Heart right ventricle (tissue), 16 donors: Measurements from ENCODE around the gene DPEP2. TPM values are rescaled to one million over a fixed set of nuclear protein-coding genes. Genes with fewer than 3 reads are reported as not detected.
"Not testable (repeated sequence)": the region's sequence is repeated elsewhere in the genome, so short reads cannot be mapped to it uniquely, and the experiment has no call there.

Source experiments
- ATAC-seq, 8 donors: fragments of 200-7000 bp; cut with Tn5 transposase; one replicate each; pipeline ENCODE4 v1.9.1; 2020; ENCODE audit warnings: mild to moderate bottlenecking in 8 of 8, moderate library complexity in 8 of 8, moderate number of reproducible peaks in 1 of 8
- DNase-seq, 2 donors: peaks; one replicate each; pipeline ENCODE4 v3.0.0-alpha.2; 2020
- H3K27ac ChIP-seq, 10 donors: fragments of 200-600 bp; sonication (generic) in 2 of 10; one replicate each; pipeline versions ENCODE4 v1.5.0 to v1.8.0; 2020 to 2022; ENCODE audit warnings: mild to moderate bottlenecking in 3 of 10
- H3K27me3 ChIP-seq, 7 donors: fragments of 200-600 bp; one replicate each; pipeline ENCODE4 v1.8.0; 2021 to 2022; ENCODE audit warnings: mild to moderate bottlenecking in 2 of 7
- H3K36me3 ChIP-seq, 9 donors: fragments of 200-600 bp; sonication (generic) in 1 of 9; one replicate each; pipeline versions ENCODE4 v1.5.0 to v1.8.0; 2020 to 2022; ENCODE audit warnings: mild to moderate bottlenecking in 2 of 9
- H3K4me1 ChIP-seq, 9 donors: fragments of 200-600 bp; sonication (generic) in 1 of 9; one replicate each; pipeline versions ENCODE4 v1.5.0 to v1.8.0; 2020 to 2022; ENCODE audit warnings: mild to moderate bottlenecking in 4 of 9
- H3K4me3 ChIP-seq, 10 donors: fragments of 200-600 bp; sonication (generic) in 2 of 10; one replicate each; pipeline versions ENCODE4 v1.5.0 to v1.8.0; 2020 to 2022; ENCODE audit warnings: mild to moderate bottlenecking in 7 of 10, moderate library complexity in 2 of 10
- H3K9me3 ChIP-seq, 11 donors: fragments of 200-600 bp in 10 of 11; sonication (generic) in 2 of 11; one replicate each; pipeline versions ENCODE4 v1.5.0 to v1.8.0; 2013 to 2022; ENCODE audit warnings: mild to moderate bottlenecking in 2 of 11, control low read depth in 1 of 11, moderate library complexity in 1 of 11
- CTCF ChIP-seq, 9 donors: fragments of 200-600 bp; sonication (generic) in 2 of 9; IDR thresholded peaks; one replicate each; pipeline versions ENCODE4 v1.5.0 to v1.8.0; 2021 to 2022; ENCODE audit warnings: antibody characterized with exemption in 9 of 9, mild to moderate bottlenecking in 5 of 9, moderate library complexity in 1 of 9
- WGBS, 2 donors: extraction: QIAGEN DNeasy Blood & Tissue Kit; methylation state at CpG; one replicate each; pipeline ENCODE4 v1.1.7; 2013; ENCODE audit warnings: inconsistent platforms in 1 of 2; 5-methylcytosine and 5-hydroxymethylcytosine counted together
- intact Hi-C, 10 donors: fragments of 100-400 bp; cut with DNase I; formaldehyde crosslinking; loops; one replicate each; pipeline versions ENCODE4 v1.11.1 to v1.14.2; 2022
- polyA plus RNA-seq, 2 donors: library from polyadenylated mRNA; stranded (reverse); fragments of 200-250 nt; gene quantifications; one replicate each; pipeline ENCODE4 v1.2.3, GENCODE V29; 2013
- total RNA-seq, 10 donors: library from RNA; stranded (reverse); fragmentation: NEBNext Ultra II Directional in 3 of 10; extraction: Animal tissue kit (Norgen Biotek cat#: 25700) in 3 of 10; gene quantifications; one replicate each; pipeline versions ENCODE4 v1.2.1 to v1.2.4, GENCODE V29; 2021 to 2023
- donor health status: Arrhythmogenic right ventricular cardiomyopathy.
- donor health status: ischemic (EF 13 %, LVEDD 7.1; RV severe dilation, severe dysfunction).
- donor health status: healthy with polysubstance abuse.
- donor health status: DM: no; HTN: yes; CAD: no.
- donor health status: DM: no; HTN: no; CAD: no.
- donor health status: ischemic (EF 25% LVEDD 6.9; RV normal size, moderate dysfunction).
- donor health status: ischemic (EF 25% LVEDD 5.7; RV mildly dilated, moderate dysfunction).
- donor health status: healthy.
- donor health status: DM: yes; HTN: yes; CAD: no.
- donor health status: Ischemic cardiomyopathy.
- donor health status: ischemic (EF 35%, LVEDD 5.7; RV mildly dilated, moderate dysfunction).
- donor health status: nonischemic (EF 11% LVEDD 7.7; RV severe dilation, severe dysfunction).
- donor health status: DM: yes; HTN: yes; CAD: no.
- donor health status: PGD.
- donor health status: ischemic (EF 29% LVEDD 5.4; RV normal size, mild dysfunction).
- donor health status: nonischemic (EF 23%, LVEDD 6.1; RV moderate dilation, normal function).

Gene DPEP2
- total and polyA plus RNA-seq, 12 donors = 1.0 to 6.2 (median 1.6) TPM; not detected in 1

GRCh38 chr16:67977005-67977404 is 22.3 kb downstream of the DPEP2 start:
- Histone ChIP-seq H3K4me1 (no peaks in the 10 kb centered on the region), H3K27me3 (peaks cover 0 to 8% (median 0%) of the 10 kb centered on the region in 7 donors), H3K9me3 (no peaks in the 10 kb centered on the region), H3K4me3 (no peak overlapping the region), H3K36me3 (no peaks in the 10 kb centered on the region), H3K27ac (no peak overlapping the region)
- 77 to 79% methylated on average over 5 of the region's 5 CpGs for WGBS, 2 donors
- no peak for TF ChIP-seq CTCF (IDR thresholded peaks at IDR 0.05)
- DNase-seq = no peak
- ATAC-seq = no peak
- intact Hi-C loops = no loop called here

GRCh38 chr16:67976205-67976604 is 23.1 kb downstream of the DPEP2 start:
- DNase-seq = no peak
- H3K4me1 ChIP-seq = no peaks in the 10 kb centered on the region
- H3K27ac ChIP-seq = no peak overlapping the region
- no peaks in the 10 kb centered on the region for H3K9me3 ChIP-seq
- WGBS, 2 donors = 91% methylated on average over 2 of the region's 2 CpGs
- intact Hi-C loops = no loop called here
- no peak for TF ChIP-seq CTCF (IDR thresholded peaks at IDR 0.05)
- H3K27me3 ChIP-seq = peaks cover 0 to 8% (median 0%) of the 10 kb centered on the region in 7 donors
- no peaks in the 10 kb centered on the region for H3K36me3 ChIP-seq
- no peak for ATAC-seq
- no peak overlapping the region for H3K4me3 ChIP-seq

- TF ChIP-seq CTCF (IDR thresholded peaks at IDR 0.05) = no peak
- no peak for ATAC-seq
Measured at GRCh38 chr16:67975321-67976105, 23.8 kb downstream of the DPEP2 start.

GRCh38 chr16:67972285-67972684 is 27.0 kb downstream of the DPEP2 start:
- 90 to 91% methylated on average over 7 of the region's 7 CpGs for WGBS, 2 donors
- H3K27me3 ChIP-seq = not testable (repeated sequence)

More at GRCh38 chr16:67975321-67976105, 23.8 kb downstream of the DPEP2 start:
- Histone ChIP-seq H3K4me1 (no peaks in the 10 kb centered on the region), H3K36me3 (no peaks in the 10 kb centered on the region), H3K27me3 (peaks cover 0 to 7% (median 0%) of the 10 kb centered on the region in 7 donors), H3K4me3 (no peak overlapping the region), H3K27ac (no peak overlapping the region), H3K9me3 (no peaks in the 10 kb centered on the region)
- WGBS, 2 donors = 81 to 85% methylated on average over 14 of the region's 14 CpGs
- intact Hi-C loops = no loop called here
- no peak for DNase-seq

GRCh38 chr16:67971111-67971510 is 28.2 kb downstream of the DPEP2 start:
- no peak for DNase-seq
- no peak for TF ChIP-seq CTCF (IDR thresholded peaks at IDR 0.05)
- ATAC-seq = no peak
- H3K9me3 ChIP-seq = no peaks in the 10 kb centered on the region
- no peak overlapping the region for H3K4me3 ChIP-seq
- H3K27me3 ChIP-seq = no peaks in the 10 kb centered on the region
- H3K27ac ChIP-seq = no peak overlapping the region
- WGBS, 2 donors = 94 to 95% methylated on average over 9 of the region's 9 CpGs
- H3K36me3 ChIP-seq = no peaks in the 10 kb centered on the region
- H3K4me1 ChIP-seq = peaks cover 9 to 27% (median 13%) of the 10 kb centered on the region in 9 donors
- intact Hi-C loops = no loop called here

More at GRCh38 chr16:67972285-67972684, 27.0 kb downstream of the DPEP2 start:
- H3K9me3 ChIP-seq, DNase-seq, intact Hi-C loops, H3K27ac ChIP-seq, H3K36me3 ChIP-seq, H3K4me3 ChIP-seq, ATAC-seq: not testable (repeated sequence)
- peaks cover 0 to 15% (median 1%) of the 10 kb centered on the region in 9 donors for H3K4me1 ChIP-seq
